Measurements from ENCODE around the gene GLCE.

GLCE gene

GRCh38 chr15:69160141-69160993, at the start of gene GLCE:
GLCE (plus strand) TSS chr15:69160635; CDS start chr15:69255807, 95,172 bp downstream.
- peak; percentile 94 for DNase-seq

DNA sequence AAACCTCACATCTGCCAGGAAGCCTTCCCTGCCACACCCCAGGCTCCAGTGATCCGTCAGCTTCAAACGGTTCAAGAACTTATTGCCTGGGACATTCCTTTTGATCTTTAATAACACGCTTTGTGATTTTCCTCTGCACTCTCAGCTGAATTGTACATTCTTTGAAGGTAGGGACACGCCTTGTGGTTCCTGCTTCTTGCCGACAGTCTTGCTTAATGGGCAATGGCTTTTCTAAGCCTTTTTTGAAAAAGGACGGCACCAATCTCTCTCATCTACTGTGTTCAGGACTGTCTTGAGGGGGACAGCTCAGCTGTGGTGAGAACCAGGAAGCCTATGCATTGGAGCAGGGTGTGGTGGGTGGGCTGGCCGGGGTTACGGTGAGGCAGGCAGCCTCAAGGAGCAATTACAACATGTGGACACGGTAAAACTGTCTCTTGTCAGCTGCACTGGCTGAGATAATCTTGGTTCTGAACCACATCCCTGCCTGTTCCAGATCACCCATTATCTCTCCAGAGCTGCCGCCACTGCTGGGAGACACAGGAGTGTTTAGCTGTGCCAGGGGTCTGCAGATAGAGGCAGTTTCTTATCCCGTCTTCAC, 46.0 kb upstream of the GLCE start:
- no peak for DNase-seq

GRCh38 chr15:69115031-69115430, 45.4 kb upstream of the GLCE start:
- DNase-seq = no peak

DNA sequence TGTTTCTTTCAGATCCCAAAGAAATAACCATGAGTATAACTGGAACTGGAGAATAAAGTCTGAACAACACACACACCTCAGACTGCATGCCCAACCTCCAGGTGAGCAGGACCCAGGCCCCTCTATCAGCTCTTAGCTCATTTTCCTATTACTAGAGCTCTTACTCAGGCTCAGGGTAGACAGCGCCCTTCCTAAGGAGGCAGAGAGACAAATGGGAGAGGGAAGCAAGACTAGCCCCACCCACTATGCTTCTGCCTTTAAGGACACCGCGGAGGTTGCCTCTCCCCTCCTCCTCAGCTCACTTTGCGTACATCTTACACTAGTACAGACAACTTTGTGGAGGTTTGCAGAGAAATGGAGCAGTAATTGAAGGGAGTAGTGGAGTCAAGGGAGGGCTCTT, 44.0 kb upstream of the GLCE start:
- DNase-seq = no peak

GRCh38 chr15:69117431-69117871, 43.0 kb upstream of the GLCE start:
- no peak for DNase-seq

GRCh38 chr15:69118089-69118488, 42.3 kb upstream of the GLCE start:
- no peak for DNase-seq

DNA sequence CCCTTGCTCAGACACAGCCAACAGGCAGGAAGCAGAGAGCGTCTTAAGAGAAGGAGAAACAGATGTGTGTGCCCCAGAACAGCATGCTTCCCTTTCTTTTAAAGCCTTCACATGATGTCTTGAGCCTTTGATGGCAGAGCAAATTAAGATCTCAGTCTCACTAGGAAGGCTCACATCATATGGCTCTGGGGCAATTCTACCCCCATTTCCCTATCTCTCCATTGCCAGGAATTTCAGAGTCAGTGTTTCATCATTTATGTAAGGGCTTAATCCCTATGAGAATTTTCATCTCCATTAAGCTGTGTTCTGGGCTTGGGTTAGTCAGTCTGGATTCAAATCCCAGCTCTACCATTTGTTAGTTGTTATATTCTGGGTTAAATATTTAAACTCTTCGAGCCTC, 41.4 kb upstream of the GLCE start:
- DNase-seq = no peak

DNA sequence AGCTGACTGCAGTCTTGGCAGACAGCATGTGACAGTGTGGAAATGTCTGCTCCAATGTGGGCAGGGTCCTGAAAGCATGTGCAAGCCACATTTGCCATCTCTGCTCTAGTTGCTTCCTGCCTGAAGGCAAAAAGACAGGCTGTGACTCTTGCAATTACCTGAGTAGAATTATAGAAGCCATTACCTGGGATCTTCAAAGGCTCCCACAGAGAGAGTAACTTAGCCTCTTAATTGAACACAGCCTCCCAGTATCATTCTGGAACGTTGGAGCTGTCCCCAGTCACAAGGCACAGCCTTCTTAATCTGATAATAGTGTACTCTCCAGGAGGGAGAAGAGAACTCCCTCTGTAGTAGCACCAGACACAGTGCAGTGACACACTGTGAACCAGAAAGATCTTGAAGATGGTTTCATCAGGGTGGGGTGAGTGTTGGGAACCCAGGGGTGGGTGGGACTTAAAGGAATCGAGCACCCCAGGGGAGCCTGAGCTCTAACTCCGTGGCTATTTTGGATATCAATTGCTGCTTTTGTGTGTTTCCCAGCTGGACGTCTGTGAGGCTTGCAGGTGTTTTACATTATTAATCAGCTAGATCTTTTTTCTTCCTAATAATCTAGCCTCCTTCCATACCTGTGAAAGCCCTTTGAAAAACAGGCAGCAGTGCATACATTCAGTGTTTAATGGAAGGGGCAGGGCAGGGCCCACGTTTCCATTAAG, 40.6 kb upstream of the GLCE start:
- no peak for DNase-seq

GRCh38 chr15:69120732-69121131, 39.7 kb upstream of the GLCE start:
- DNase-seq = no peak

DNA sequence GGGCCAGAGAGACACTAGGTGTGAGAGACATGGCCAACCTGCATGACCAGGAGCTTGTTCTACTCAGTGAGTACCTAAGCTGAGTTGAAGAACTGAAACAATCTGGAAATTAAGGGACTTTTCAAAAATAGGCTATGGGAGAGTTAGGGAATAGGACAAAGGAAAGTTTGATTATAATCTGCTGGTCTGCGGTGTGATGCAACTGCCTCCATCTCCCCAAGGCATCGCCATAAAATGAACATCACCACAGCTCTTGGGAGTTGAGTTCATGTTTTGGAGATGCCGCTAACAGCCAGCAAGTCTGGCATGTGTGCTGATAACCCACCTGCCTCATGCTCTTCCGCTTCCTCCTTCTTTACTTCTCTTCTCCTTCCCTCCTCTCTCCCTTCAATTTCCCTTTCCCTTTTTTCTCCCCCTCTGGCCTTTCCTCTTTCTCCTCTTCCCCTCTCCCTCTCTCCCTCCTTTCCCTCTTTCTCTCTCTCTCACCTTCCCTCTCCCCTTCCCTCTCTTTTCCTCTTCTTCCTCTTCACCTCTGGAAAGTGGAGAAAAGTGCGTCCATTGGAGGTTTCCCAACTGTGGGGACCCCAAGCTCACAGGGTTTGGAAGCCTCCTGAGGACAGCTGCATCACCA, 39.1 kb upstream of the GLCE start:
- DNase-seq = no peak

DNA sequence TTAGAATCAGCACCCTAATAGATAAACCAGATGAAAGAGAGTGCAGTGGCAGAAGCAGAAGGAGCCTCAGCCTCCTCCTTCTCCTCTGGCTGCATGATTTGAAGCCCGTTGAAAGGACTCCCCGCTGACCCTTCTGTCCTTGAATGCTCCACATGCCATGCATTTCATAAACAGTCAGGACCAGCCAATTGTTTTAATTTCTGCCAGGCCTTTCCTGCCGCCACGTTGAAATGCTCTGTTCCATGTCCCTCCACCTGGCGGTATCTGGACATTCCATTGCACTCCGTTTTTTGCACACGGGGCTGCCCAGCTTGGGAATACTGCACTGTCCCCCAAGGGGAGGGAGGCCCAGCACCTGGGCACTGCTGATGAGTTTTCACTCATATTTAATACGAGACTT, 35.2 kb upstream of the GLCE start:
- no peak for DNase-seq

DNA sequence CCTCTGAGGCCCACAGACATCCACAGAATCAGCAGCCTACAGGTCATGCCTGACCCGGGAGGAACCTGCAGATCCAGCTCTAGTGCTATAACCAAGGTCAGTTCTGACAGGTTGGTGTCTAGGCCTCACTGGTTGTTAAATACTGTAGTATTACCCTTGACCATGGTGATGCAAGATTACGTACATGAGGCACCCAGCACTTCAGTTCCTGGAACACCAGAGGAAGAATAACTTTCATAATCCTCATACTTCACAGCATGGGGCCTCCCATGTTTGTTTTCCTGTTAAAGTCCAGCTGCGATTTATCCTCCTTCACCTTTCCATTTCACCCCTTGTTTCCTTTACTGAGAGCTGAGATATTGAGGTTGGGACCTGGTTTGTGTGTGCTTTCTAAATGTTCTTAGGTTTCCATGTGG, 34.4 kb upstream of the GLCE start:
- DNase-seq = no peak

GRCh38 chr15:69127306-69127705, 33.1 kb upstream of the GLCE start:
- DNase-seq = no peak

GRCh38 chr15:69128667-69129311, 31.6 kb upstream of the GLCE start:
- DNase-seq = no peak

DNA sequence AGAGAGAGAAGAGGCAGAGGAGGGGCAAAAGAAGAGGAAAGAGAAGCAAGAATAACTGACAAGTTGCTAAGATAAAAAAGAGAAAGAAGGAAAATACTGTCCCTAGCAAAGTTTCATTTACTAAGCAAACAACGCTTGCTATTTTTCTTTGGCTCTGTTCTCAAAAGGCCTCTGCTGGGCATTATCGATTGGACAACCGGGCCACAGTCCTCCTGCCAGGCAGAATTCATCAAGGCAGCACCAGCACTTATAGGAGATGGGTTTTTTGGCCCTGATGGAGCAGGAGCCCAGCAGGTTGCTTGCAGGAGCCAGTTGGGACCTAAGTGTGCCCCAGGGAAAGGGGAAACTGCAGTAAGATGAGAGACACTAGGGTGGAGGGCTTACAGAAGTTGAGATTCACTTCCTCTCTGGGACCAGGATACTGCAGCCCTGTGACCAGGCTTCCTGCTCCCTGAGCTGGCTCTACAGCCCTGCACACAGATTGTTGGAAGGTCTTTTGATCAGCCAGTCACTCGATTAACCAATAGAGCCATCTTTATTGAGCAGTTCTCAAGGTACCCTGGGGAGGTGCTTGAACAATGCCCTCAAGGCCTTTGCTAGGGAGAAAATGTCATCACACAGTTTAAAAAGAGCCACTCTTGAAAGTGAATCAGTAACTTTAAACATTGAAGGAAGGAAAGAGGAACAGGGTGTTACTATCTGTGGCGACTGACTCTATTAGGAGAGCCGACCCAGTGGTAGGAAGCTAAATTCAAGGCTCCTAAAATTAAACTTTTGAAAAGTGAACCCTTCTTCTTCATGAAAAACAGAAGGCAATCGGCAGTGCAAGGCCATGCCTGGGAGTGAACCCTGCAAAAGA, 28.8 kb upstream of the GLCE start:
- DNase-seq = peak; percentile 27

DNA sequence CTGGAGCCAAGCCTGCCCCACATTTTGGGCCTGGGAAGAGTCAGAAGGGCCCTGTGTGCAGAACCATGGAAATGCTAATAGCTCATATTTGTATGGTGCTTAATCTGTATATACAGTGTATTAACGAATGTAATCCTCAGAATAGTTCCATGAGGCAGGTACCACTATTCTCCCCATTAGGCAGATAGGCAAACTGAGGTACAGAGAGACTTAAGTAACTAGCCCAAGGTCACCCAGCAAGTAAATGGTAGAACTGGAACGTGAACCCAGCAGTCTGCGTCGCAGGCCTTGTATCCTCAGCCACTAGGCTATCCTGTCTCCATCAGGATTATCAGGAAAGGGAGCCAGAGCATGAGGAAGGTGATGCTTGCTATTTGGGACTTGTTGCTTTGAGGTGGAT, 28.0 kb upstream of the GLCE start:
- DNase-seq = no peak

- DNase-seq = no peak
Measured at GRCh38 chr15:69132977-69133861, 27.2 kb upstream of the GLCE start.

- no peak for DNase-seq
Measured at GRCh38 chr15:69133862-69134519, 26.4 kb upstream of the GLCE start.

GRCh38 chr15:69134791-69135190, 25.6 kb upstream of the GLCE start:
- no peak for DNase-seq

GRCh38 chr15:69135499-69135898, 24.9 kb upstream of the GLCE start:
- no peak for DNase-seq

All from CD4-positive, alpha-beta T cell treated with Interleukin-15 for 1 hour (primary cell).